ENCODE results near the gene PRM3.

PRM3 gene

DNA sequence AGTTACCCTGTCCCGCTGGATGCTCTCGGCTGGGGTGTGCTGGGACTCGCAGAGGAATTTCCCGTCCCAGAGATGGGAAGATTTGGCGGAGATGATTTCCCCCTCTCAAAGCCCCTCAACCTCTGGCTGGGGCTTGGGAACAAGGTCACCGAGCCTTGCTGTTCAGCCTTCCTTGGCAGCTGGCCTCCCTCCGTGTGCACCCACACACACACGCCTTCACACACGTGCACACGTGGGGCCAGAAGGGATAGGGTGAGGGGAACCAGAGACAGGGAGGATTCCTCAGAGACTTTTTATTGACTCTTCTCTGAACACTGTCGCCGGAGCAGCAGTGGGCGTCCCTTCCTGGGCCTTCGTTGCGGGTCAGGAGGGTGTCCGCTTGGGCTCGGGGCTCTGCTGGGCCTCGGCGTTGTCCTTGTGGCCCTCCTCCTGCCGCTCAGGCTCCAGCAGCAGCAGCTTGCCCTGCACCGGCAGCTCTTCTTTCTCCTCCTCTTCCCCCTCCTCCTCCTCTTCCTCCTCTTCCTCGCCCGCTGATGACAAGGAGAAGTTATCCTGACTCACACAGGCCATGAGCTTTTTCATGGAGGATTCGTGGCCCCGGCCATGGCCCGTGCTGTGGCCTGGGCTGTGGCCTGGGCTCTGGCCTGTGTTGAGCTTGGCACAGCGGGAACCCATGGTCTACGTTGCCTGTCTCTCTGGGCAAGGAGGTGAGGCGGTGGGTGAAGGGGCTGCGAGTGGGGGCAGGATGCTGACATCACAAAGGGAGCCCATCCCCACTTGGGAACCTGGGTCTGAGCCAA lies at the start of gene PRM3:
TSS of gene PRM3 (minus strand) at position 709 of the 800 bp plus-strand sequence. CDS start at position 675, 34 bp downstream.
- Mint-ChIP-seq H3K9me3 (no peaks in the 10 kb centered on the region), H3K4me3 (no peak within 1 kb of the TSS), H3K4me1 (no peaks in the 10 kb centered on the region), H3K27ac (no peak within 1 kb of the TSS), H3K36me3 (no peaks in the 10 kb centered on the region), H3K27me3 (no peaks in the 10 kb centered on the region)
- no peak for ATAC-seq

GRCh38 chr16:11322823-11323222 lies 49.4 kb upstream of the PRM3 start:
- Mint-ChIP-seq H3K4me1 (peaks cover 39% of the 10 kb centered on the region), H3K27me3 (no peaks in the 10 kb centered on the region), H3K9me3 (no peaks in the 10 kb centered on the region), H3K27ac (no peak overlapping the region), H3K4me3 (no peak overlapping the region), H3K36me3 (peaks cover 10% of the 10 kb centered on the region)
- ATAC-seq: no peak

DNA sequence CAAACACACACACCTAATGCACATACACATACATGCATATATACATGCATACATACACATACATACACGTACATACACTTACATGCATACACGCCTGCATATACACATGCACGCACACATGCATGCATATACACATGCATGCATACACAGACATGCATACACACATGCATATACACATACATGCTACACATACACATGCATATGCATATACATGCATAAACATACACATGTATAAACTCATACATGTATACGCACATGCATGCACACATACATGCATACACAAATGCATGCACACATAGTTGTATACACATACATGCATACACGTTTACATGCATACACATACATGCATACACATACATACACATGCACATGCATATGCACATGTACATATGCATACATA lies 48.2 kb upstream of the PRM3 start:
- Mint-ChIP-seq H3K36me3 (peaks cover under 1% of the 10 kb centered on the region), H3K27ac (no peak overlapping the region), H3K9me3 (no peaks in the 10 kb centered on the region), H3K27me3 (no peaks in the 10 kb centered on the region), H3K4me1 (peaks cover 28% of the 10 kb centered on the region), H3K4me3 (no peak overlapping the region)
- no peak for ATAC-seq

- H3K27ac Mint-ChIP-seq: no peak overlapping the region
- no peak for ATAC-seq
- H3K27me3 Mint-ChIP-seq: no peaks in the 10 kb centered on the region
- H3K4me3 Mint-ChIP-seq: no peak overlapping the region
- no peaks in the 10 kb centered on the region for H3K36me3 Mint-ChIP-seq
- H3K9me3 Mint-ChIP-seq: no peaks in the 10 kb centered on the region
- peaks cover 13% of the 10 kb centered on the region for H3K4me1 Mint-ChIP-seq
Measured at GRCh38 chr16:11320170-11320569, 46.7 kb upstream of the PRM3 start.

- ATAC-seq: no peak
- H3K27me3 Mint-ChIP-seq: no peaks in the 10 kb centered on the region
- no peaks in the 10 kb centered on the region for H3K36me3 Mint-ChIP-seq
- peaks cover 13% of the 10 kb centered on the region for H3K4me1 Mint-ChIP-seq
- H3K4me3 Mint-ChIP-seq: no peak overlapping the region
- H3K9me3 Mint-ChIP-seq: no peaks in the 10 kb centered on the region
- no peak overlapping the region for H3K27ac Mint-ChIP-seq
Measured at GRCh38 chr16:11319529-11320146, 46.2 kb upstream of the PRM3 start.

GRCh38 chr16:11318817-11319216 lies 45.4 kb upstream of the PRM3 start:
- peaks cover 19% of the 10 kb centered on the region for H3K4me1 Mint-ChIP-seq
- H3K4me3 Mint-ChIP-seq: no peak overlapping the region
- no peaks in the 10 kb centered on the region for H3K27me3 Mint-ChIP-seq
- no peaks in the 10 kb centered on the region for H3K36me3 Mint-ChIP-seq
- H3K9me3 Mint-ChIP-seq: no peaks in the 10 kb centered on the region
- H3K27ac Mint-ChIP-seq: no peak overlapping the region
- ATAC-seq: no peak

GRCh38 chr16:11316331-11317015 lies 43.0 kb upstream of the PRM3 start:
- Mint-ChIP-seq H3K4me1 (peaks cover 42% of the 10 kb centered on the region), H3K27ac (no peak overlapping the region), H3K27me3 (no peaks in the 10 kb centered on the region), H3K9me3 (no peaks in the 10 kb centered on the region), H3K36me3 (no peaks in the 10 kb centered on the region), H3K4me3 (no peak overlapping the region)
- no peak for ATAC-seq

- Mint-ChIP-seq H3K4me1 (peaks cover 52% of the 10 kb centered on the region), H3K9me3 (no peaks in the 10 kb centered on the region), H3K36me3 (no peaks in the 10 kb centered on the region), H3K27ac (peak overlapping the region; percentile 33), H3K27me3 (no peaks in the 10 kb centered on the region), H3K4me3 (no peak overlapping the region)
- ATAC-seq: no peak
Measured at GRCh38 chr16:11315510-11315909, 42.1 kb upstream of the PRM3 start.

- Mint-ChIP-seq H3K27me3 (no peaks in the 10 kb centered on the region), H3K36me3 (no peaks in the 10 kb centered on the region), H3K4me3 (no peak overlapping the region), H3K4me1 (peaks cover 63% of the 10 kb centered on the region), H3K27ac (peak overlapping the region; percentile 33), H3K9me3 (no peaks in the 10 kb centered on the region)
- no peak for ATAC-seq
Measured at GRCh38 chr16:11314309-11314894, 41.0 kb upstream of the PRM3 start.

DNA sequence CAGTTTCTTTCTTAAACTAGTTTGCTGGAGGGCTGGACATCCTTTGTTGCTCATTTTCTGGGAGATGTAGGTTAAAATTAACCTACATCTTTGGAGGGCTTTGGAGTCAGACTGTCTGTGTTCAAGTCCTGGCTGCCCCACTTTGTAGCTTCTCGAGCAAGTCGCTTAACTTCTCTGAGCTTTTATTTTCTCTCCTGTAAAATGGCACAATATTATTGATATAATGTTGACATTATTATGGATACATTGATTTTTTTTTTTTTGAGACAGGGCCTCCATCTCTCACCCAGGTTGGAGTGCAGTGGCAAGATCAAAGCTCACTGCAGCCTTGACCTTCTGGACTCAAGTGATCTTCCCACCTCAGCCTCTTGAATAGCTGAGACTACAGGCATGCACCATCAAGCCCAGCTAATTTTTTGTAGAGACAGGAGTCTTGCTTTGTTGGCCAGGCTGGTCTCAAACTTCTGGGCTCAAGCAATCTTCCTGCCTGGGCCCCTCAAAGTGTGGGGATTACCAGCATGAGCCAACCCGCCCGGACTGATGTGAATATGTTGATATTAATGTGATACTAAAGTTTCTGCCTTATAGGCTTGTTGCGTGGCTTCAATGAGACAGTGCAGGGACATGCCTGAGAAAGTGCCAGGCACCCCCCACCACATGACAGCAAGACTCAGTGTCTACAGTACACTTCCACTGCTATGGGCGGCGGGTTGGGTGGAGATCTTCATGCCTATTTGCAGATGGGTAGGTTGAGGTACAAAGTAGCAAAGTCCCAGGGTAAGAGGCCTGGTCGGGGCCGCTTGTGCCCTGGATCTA lies 40.3 kb upstream of the PRM3 start:
- Mint-ChIP-seq H3K27me3 (no peaks in the 10 kb centered on the region), H3K27ac (peak overlapping the region; percentile 81), H3K36me3 (no peaks in the 10 kb centered on the region), H3K4me3 (no peak overlapping the region), H3K4me1 (peaks cover 66% of the 10 kb centered on the region), H3K9me3 (no peaks in the 10 kb centered on the region)
- no peak for ATAC-seq

DNA sequence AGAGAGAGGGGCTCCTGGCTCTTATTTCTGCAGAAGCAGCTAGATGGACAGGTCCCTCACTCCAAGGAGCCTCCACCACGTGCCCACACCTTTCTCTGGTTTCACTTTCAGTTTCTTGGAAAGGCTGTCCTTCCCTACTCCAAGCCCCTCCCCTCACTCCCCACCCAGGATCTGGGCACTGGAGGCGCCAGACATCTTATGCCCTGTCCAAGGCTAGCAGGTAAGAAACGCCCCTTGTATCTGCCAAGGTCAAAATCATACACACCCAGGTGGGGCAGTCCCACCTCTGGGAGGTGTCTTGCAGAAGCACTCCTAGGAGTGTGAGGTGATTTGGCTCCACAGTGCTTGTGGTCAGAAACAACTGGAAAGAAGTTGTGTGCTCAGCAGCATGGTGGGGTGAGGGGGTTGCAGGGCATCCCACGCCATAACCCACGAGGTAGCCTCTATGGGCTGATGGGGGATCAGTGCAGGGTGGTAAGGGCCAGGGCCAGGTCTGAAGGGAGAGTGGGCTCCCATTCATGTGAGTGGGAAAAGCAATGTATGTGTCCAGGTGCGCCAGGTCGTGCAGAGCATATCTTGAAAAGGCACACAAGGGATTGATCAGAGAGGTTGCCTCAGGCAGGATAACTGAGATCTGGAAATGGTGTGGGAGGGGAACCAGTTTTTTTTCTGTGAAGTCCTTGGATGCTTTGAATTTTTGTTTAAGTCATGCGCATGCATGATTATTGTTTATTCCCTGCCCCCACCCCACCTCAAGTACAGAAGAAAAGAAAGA lies 39.5 kb upstream of the PRM3 start:
- no peak for ATAC-seq
- no peaks in the 10 kb centered on the region for H3K27me3 Mint-ChIP-seq
- no peaks in the 10 kb centered on the region for H3K9me3 Mint-ChIP-seq
- H3K4me3 Mint-ChIP-seq: peak overlapping the region; percentile 7
- no peaks in the 10 kb centered on the region for H3K36me3 Mint-ChIP-seq
- peak overlapping the region; percentile 81 for H3K27ac Mint-ChIP-seq
- H3K4me1 Mint-ChIP-seq: peaks cover 71% of the 10 kb centered on the region

DNA sequence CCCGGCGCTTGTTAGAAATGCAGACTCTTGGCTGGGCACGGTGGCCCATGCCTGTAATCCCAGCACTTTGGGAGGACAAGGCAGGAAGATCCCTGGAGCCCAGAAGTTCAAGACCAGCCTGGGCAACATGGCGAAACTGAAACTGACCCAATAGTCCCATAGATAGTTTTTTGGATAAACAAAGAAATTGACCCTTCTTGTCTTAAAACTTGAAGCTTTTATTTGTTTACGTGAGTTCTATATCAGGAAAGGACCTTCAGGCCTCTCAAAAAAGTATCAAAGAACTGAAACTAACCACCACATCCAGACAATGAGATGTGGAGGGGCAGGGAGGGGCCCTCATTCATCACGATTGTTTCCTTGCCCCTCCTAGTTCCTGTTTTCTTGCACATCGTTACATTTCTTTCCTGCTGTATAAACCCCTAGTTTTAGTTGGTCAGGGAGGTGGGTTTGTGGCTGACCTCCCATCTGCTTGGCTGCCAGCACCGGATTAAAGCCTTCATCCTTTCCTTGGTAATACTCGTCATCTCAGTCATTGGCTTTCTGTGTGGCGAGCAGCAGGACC lies 37.6 kb upstream of the PRM3 start:
- H3K4me3 Mint-ChIP-seq: peak overlapping the region; percentile 49
- ATAC-seq: peak; percentile 69
- H3K27ac Mint-ChIP-seq: peak overlapping the region; percentile 81
- no peaks in the 10 kb centered on the region for H3K27me3 Mint-ChIP-seq
- peaks cover 83% of the 10 kb centered on the region for H3K4me1 Mint-ChIP-seq
- no peaks in the 10 kb centered on the region for H3K36me3 Mint-ChIP-seq
- H3K9me3 Mint-ChIP-seq: peaks cover 3% of the 10 kb centered on the region

GRCh38 chr16:11310634-11310977 lies 37.2 kb upstream of the PRM3 start:
- Mint-ChIP-seq H3K4me1 (peaks cover 83% of the 10 kb centered on the region), H3K9me3 (peaks cover 3% of the 10 kb centered on the region), H3K27ac (peak overlapping the region; percentile 81), H3K36me3 (no peaks in the 10 kb centered on the region), H3K4me3 (peak overlapping the region; percentile 46), H3K27me3 (no peaks in the 10 kb centered on the region)
- ATAC-seq: no peak

Measured in stimulated activated memory B cell treated with anti-CD40 and anti-IgM and Interleukin-4, amounts not matched to agents 10 μg/mL and 1 μg/mL and 100 μg/mL, for 72 hours (primary cell).